Measurements from ENCODE around the gene YWHAB.
A peak's percentile ranks its signal among the peaks of the same experiment; 100 is the strongest.

The YWHAB gene

GRCh38 chr20:44885392-44886265 lies at the start of gene YWHAB:
Gene YWHAB, plus strand, starts transcription at chr20:44885705. Its CDS starts 15,829 bp downstream, at chr20:44901534.
- H3K4me3 ChIP-seq (replicated peaks in 1 of 2; ENCODE audit: low read depth in 2 of 2, low read length in 2 of 2) = peak within 1 kb of the TSS; percentile 88 to 92
- peak; percentile 96 to 99 for DNase-seq (ENCODE audit: low read depth in 2 of 2)
- peak; percentile 14 for TF ChIP-seq CTCF (IDR thresholded peaks at IDR 0.05; ENCODE audit: low read depth, low read length)

GRCh38 chr20:44836601-44837120 lies 48.8 kb upstream of the YWHAB start:
- no peak for DNase-seq (ENCODE audit: low read depth in 2 of 2)
- no peak for TF ChIP-seq CTCF (IDR thresholded peaks at IDR 0.05; ENCODE audit: low read depth, low read length)
- H3K4me3 ChIP-seq (replicated peaks in 1 of 2; ENCODE audit: low read depth in 2 of 2, low read length in 2 of 2) = no peak overlapping the region

- DNase-seq (ENCODE audit: low read depth in 2 of 2) = no peak
- H3K4me3 ChIP-seq (replicated peaks in 1 of 2; ENCODE audit: low read depth in 2 of 2, low read length in 2 of 2) = no peak overlapping the region
- no peak for TF ChIP-seq CTCF (IDR thresholded peaks at IDR 0.05; ENCODE audit: low read depth, low read length)
Measured at GRCh38 chr20:44837946-44838345, 47.6 kb upstream of the YWHAB start.

- no peak overlapping the region for H3K4me3 ChIP-seq (replicated peaks in 1 of 2; ENCODE audit: low read depth in 2 of 2, low read length in 2 of 2)
- no peak for TF ChIP-seq CTCF (IDR thresholded peaks at IDR 0.05; ENCODE audit: low read depth, low read length)
- no peak for DNase-seq (ENCODE audit: low read depth in 2 of 2)
Measured at GRCh38 chr20:44838521-44838920, 47.0 kb upstream of the YWHAB start.

- no peak overlapping the region for H3K4me3 ChIP-seq (replicated peaks in 1 of 2; ENCODE audit: low read depth in 2 of 2, low read length in 2 of 2)
- TF ChIP-seq CTCF (IDR thresholded peaks at IDR 0.05; ENCODE audit: low read depth, low read length) = no peak
- DNase-seq (ENCODE audit: low read depth in 2 of 2) = no peak
Measured at GRCh38 chr20:44839481-44839880, 46.0 kb upstream of the YWHAB start.

- H3K4me3 ChIP-seq (replicated peaks in 1 of 2; ENCODE audit: low read depth in 2 of 2, low read length in 2 of 2) = no peak overlapping the region
- DNase-seq (ENCODE audit: low read depth in 2 of 2) = no peak
- no peak for TF ChIP-seq CTCF (IDR thresholded peaks at IDR 0.05; ENCODE audit: low read depth, low read length)
Measured at GRCh38 chr20:44840826-44841225, 44.7 kb upstream of the YWHAB start.

All from cardiac fibroblast (primary cell).